Right lobe of liver (tissue), 4 donors: Measurements from ENCODE around the gene UTP4.
A peak's percentile ranks its signal among the peaks of the same experiment; 100 is the strongest.

Source experiments
- POLR2A ChIP-seq: fragments of 450-650 bp; IDR thresholded peaks from one replicate; pipeline ENCODE4 v1.6.1; 2017; ENCODE audit warnings: antibody characterized with exemption, mild to moderate bottlenecking
- TF ChIP-seq, protein P1 (sequence below), 4 donors: fragments of 200-600 bp in 3 of 4; fragments of 450-650 bp in 1 of 4; IDR thresholded peaks; one replicate each; pipeline versions ENCODE4 v1.5.1 to v1.8.0; 2016 to 2022; ENCODE audit warnings: antibody characterized with exemption in 4 of 4, mild to moderate bottlenecking in 2 of 4
- donor health status: DM: no; HTN: no; CAD: no.
- donor health status: DM: no; HTN: no; CAD: no.
- donor health status: DM: no; HTN: yes; CAD: no.

DNA sequence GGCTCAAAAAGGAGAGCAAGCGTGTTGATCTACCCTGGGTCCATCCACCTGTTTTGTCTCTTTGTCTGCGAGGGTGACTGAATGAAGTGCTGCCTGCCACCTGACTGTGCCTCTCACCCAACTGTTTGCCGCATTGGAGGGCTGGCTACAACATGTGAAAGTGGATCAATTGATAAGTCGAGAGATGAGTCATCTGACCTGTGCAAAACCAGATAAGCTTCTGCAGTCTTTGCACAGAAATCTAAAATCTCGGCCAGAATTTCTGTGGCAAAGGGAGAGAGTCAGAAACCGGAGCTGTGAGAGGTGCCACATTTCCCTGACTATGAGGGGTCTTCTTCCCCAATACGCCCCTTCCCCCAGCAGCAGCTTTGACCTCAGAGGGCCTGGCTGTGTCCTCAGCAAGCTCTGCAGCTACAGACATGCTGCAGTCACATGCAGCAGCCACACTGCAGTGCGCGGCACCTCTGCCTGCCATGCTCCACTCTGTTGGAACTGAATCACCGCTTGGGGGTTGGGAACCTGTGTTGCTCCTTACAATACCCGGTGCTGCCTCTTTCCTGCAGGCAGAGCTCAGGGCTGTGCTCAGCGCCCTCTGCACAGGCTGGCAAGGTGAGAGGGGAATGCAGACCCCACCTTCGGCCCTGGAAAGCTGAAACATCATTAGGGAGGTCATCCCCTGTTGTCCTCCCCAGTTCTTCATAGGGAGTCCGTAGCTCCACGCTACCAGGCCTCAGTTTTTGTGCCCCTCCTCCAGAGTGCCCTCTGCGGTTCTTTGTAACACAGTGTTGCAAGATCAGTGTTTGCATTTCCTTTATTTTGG lies 43.1 kb upstream of the UTP4 start:
- TF ChIP-seq, protein P1, sequence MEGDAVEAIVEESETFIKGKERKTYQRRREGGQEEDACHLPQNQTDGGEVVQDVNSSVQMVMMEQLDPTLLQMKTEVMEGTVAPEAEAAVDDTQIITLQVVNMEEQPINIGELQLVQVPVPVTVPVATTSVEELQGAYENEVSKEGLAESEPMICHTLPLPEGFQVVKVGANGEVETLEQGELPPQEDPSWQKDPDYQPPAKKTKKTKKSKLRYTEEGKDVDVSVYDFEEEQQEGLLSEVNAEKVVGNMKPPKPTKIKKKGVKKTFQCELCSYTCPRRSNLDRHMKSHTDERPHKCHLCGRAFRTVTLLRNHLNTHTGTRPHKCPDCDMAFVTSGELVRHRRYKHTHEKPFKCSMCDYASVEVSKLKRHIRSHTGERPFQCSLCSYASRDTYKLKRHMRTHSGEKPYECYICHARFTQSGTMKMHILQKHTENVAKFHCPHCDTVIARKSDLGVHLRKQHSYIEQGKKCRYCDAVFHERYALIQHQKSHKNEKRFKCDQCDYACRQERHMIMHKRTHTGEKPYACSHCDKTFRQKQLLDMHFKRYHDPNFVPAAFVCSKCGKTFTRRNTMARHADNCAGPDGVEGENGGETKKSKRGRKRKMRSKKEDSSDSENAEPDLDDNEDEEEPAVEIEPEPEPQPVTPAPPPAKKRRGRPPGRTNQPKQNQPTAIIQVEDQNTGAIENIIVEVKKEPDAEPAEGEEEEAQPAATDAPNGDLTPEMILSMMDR (IDR thresholded peaks at IDR 0.05) = peak in 1 of 4 donors; percentile 4
- TF ChIP-seq POLR2A = peak; percentile 23
